Pulmonary artery endothelial cell (primary cell): ENCODE data around the gene SEMA6C. TPM values are rescaled to one million over a fixed set of nuclear protein-coding genes. Genes with fewer than 3 reads are reported as not detected.
"Not testable (repeated sequence)": the region's sequence is repeated elsewhere in the genome, so short reads cannot be mapped to it uniquely, and the experiment has no call there.

ENCODE experiments used
- DNase-seq: peaks from one replicate; pipeline ENCODE4 v3.0.0-alpha.2; 2011; ENCODE audit warnings: low read depth, low spot score
- total RNA-seq: library from RNA; depleted of rRNA; stranded (reverse); fragments of >200 nt; gene quantifications from 2 replicates; pipeline ENCODE4 v1.2.3, GENCODE V29; 2014

Gene SEMA6C
- total RNA-seq, 1 donor from 2014 or later: 5.3 TPM

GRCh38 chr1:151130987-151131586, 15.3 kb downstream of the SEMA6C start:
- peak; percentile 30 for DNase-seq

GRCh38 chr1:151128800-151129199, 17.6 kb downstream of the SEMA6C start:
- no peak for DNase-seq

DNA sequence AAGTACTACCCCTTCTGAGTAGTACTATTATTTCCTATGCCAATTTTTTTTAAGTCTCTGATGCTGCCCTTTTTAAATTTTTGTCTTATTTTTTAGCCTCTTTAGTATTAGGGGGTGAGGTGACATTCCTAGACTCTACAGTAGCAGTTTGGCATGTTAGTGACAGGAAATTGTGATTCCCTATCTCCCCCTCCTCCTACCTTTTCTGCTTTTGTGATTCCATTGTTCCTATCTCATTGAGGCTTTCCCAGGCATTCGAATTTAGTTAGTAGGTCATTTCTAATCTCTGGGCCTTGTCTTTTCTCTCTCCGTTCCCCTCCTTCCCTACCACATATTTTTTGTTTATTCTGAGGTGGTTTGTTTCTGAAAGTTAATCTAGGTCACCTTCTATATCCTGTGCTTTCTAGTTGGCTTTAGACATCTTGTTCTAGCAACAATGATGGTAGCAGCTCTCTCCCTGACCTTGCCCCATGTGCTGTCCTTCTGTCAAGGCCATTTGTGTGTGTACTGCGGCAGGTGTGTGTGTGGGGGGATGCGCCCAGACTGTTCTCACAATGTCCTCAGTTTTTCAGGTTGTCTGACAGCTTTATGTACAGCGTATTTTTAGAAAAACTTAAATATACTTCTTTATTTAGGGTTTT, 21.5 kb downstream of the SEMA6C start:
- DNase-seq: no peak

GRCh38 chr1:151113877-151114276, 32.6 kb downstream of the SEMA6C start:
- no peak for DNase-seq

GRCh38 chr1:151108331-151108730, 38.1 kb downstream of the SEMA6C start:
- no peak for DNase-seq

- peak; percentile 47 for DNase-seq
Measured at GRCh38 chr1:151106894-151107293, 39.5 kb downstream of the SEMA6C start.

DNA sequence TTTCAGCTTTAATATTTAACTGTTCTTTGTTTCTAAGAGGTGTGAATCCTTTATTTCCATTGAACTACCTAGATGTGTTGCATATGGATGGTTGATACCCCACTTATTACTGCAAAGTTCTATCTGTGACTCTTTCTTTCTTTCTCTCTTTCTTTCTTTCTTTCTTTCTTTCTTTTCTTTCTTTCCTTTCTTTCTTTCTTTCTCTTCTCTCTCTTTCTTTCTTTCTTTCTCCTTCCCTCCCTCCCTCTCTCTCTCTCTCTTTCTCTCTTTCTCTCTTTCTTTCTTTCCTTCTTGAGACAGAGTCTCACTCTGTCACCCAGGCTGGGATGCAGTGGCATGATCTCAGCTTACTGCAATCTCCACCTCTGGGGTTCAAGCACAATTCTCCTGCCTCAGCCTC, 41.8 kb downstream of the SEMA6C start:
- no peak for DNase-seq

DNA sequence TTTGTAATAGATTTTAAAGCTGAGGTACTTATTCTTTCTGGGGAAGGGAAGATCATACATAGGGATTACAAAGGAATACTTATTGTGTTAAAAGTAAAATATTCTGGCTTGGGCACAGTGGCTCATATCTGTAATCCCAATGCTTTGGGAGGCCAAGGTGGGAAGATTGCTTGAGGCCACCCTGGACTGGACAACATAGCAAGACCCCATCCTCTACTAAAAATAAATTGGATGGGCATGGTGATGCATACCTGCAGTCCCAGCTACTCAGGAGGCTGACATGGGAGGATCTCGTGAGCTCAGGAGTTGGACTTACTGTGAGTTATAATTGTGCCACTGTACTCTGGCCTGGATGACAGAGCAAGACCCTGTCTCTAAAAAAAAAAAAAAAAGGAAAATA, 48.3 kb downstream of the SEMA6C start:
- no peak for DNase-seq

- not testable (repeated sequence) for DNase-seq
Measured at GRCh38 chr1:151097426-151097825, 49.0 kb downstream of the SEMA6C start.

GRCh38 chr1:151085953-151086559, 60.4 kb downstream of the SEMA6C start:
- DNase-seq: no peak

Other genes starting within 250 kb of the SEMA6C start
- 36.7 and 41.7 TPM in 2 replicates for gene SETDB1, start 220.3 kb downstream of the SEMA6C start, total RNA-seq
- gene CERS2, start 171.8 kb downstream of the SEMA6C start, total RNA-seq: 87.4 and 121 TPM in 2 replicates
- not detected in 2 replicates for gene ANXA9, start 164.3 kb downstream of the SEMA6C start, total RNA-seq
- gene MINDY1, start 139.7 kb downstream of the SEMA6C start, total RNA-seq: 8.9 and 12.0 TPM in 2 replicates
- gene PRUNE1, start 138.2 kb downstream of the SEMA6C start, total RNA-seq: 4.1 and 7.7 TPM in 2 replicates
- gene BNIPL, start 110.0 kb downstream of the SEMA6C start, total RNA-seq: 0.07 and 0.11 TPM in 2 replicates
- 1.1 and 1.4 TPM in 2 replicates for gene C1orf56, start 98.9 kb downstream of the SEMA6C start, total RNA-seq
- gene CDC42SE1, start 87.0 kb downstream of the SEMA6C start, total RNA-seq: 59.9 and 70.5 TPM in 2 replicates
- 4.3 and 4.9 TPM in 2 replicates for gene MLLT11, start 86.2 kb downstream of the SEMA6C start, total RNA-seq
- gene GABPB2, start 75.9 kb downstream of the SEMA6C start, total RNA-seq: 6.4 and 9.8 TPM in 2 replicates
- gene TNFAIP8L2, start 10.0 kb upstream of the SEMA6C start, total RNA-seq: 0.13 and 0.35 TPM in 2 replicates
- gene LYSMD1, start 19.3 kb upstream of the SEMA6C start, total RNA-seq: 3.1 and 5.6 TPM in 2 replicates
- gene SCNM1, start 19.5 kb upstream of the SEMA6C start, total RNA-seq: 30.2 and 37.2 TPM in 2 replicates
- gene TMOD4, start 29.4 kb upstream of the SEMA6C start, total RNA-seq: not detected in 2 replicates
- gene VPS72, start 43.6 kb upstream of the SEMA6C start, total RNA-seq: 63.3 and 65.7 TPM in 2 replicates
- gene PIP5K1A, start 51.9 kb upstream of the SEMA6C start, total RNA-seq: 61.1 and 73.7 TPM in 2 replicates
- 263 and 288 TPM in 2 replicates for gene PSMD4, start 108.1 kb upstream of the SEMA6C start, total RNA-seq
- gene ZNF687, start 135.7 kb upstream of the SEMA6C start, total RNA-seq: 6.2 and 6.9 TPM in 2 replicates
- gene PI4KB, start 180.8 kb upstream of the SEMA6C start, total RNA-seq: 39.4 and 50.7 TPM in 2 replicates
- 51.0 and 68.5 TPM in 2 replicates for gene RFX5, start 200.6 kb upstream of the SEMA6C start, total RNA-seq
- 9.4 and 11.7 TPM in 2 replicates for gene SELENBP1, start 226.1 kb upstream of the SEMA6C start, total RNA-seq